ENCODE data around the gene IFI30.

DNA sequence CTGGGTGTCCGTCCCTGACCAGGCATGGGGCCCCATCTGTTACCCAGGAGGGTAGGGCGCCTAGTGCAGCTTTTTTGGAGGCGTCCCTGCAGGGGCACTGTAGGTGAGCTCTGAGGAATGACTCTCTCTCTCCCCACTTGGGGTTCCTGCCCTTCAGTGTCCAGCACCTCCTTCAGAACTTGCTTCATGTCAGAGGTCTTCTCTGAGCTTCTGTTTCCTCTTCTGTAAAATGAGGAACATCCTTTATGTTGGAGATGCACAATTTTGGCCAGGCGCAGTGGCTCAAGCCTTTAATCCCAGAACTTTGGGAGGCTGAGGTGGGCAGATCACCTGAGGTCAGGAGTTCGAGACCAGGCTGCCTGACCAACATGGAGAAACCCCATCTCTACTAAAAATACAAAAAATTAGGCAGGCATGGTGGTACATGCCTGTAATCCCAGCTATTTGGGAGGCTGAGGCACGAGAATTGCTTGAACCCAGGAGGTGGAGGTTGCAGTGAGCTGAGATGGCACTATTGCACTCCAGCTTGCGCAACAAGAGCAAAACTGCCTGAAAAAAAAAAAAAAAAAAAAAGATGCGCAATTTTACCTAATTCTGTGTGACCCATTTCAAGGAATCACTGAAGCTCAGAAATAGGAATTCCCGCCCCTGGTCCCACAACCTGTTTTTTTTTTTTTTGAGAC is 35.8 kb upstream of the IFI30 start:
- TF ChIP-seq EZH2phosphoT487 (IDR thresholded peaks at IDR 0.05; ENCODE audit: insufficient read depth, low read depth) (no peak), EZH2 (IDR thresholded peaks at IDR 0.05; ENCODE audit: insufficient read depth, poor library complexity, severe bottlenecking) (no peak)
